ENCODE data around the gene DNAH17.

Gene DNAH17

GRCh38 chr17:78557598-78558039, 19.6 kb downstream of the DNAH17 start:
- TF ChIP-seq CTCF (IDR thresholded peaks at IDR 0.05; ENCODE audit: low read length) (no peak), EZH2 (optimal IDR thresholded peaks at IDR 0.05; ENCODE audit: low read depth, low read length) (no peak), EZH2phosphoT487 (IDR thresholded peaks at IDR 0.05; ENCODE audit: low read length) (no peak)
- H3F3A ChIP-seq (ENCODE audit: insufficient read depth, low read length), result no peaks in the 10 kb centered on the region
- H3K4me2 ChIP-seq (ENCODE audit: low read depth, low read length), result no peak overlapping the region
- H3K9me3 ChIP-seq (replicated peaks; ENCODE audit: insufficient read depth, low read length), result no peaks in the 10 kb centered on the region
- H3K36me3 ChIP-seq (replicated peaks; ENCODE audit: insufficient read depth, low read length), result no peaks in the 10 kb centered on the region
- DNase-seq, result no peak
- no peaks in the 10 kb centered on the region for H3K4me1 ChIP-seq (ENCODE audit: low read length)
- H3K4me3 ChIP-seq (ENCODE audit: low read length), result no peak overlapping the region
- no peak overlapping the region for H3K9ac ChIP-seq (ENCODE audit: low read length)
- H2AFZ ChIP-seq (ENCODE audit: low read length), result no peak overlapping the region
- peaks cover 94% of the 10 kb centered on the region for H3K27me3 ChIP-seq (replicated peaks; ENCODE audit: insufficient read depth, low read length)
- no peaks in the 10 kb centered on the region for H3K9me2 ChIP-seq (replicated peaks; ENCODE audit: insufficient read depth, low read length)
- H4K20me1 ChIP-seq (ENCODE audit: insufficient read depth, low read length), result no peaks in the 10 kb centered on the region
- no peak overlapping the region for H3K27ac ChIP-seq (ENCODE audit: low read length)
- H3K79me2 ChIP-seq (ENCODE audit: low read length), result no peaks in the 10 kb centered on the region

- Histone ChIP-seq H3K9ac (ENCODE audit: low read length) (no peak overlapping the region), H3F3A (ENCODE audit: insufficient read depth, low read length) (no peaks in the 10 kb centered on the region), H3K79me2 (ENCODE audit: low read length) (no peaks in the 10 kb centered on the region), H2AFZ (ENCODE audit: low read length) (no peak overlapping the region), H3K27ac (ENCODE audit: low read length) (no peak overlapping the region), H3K36me3 (replicated peaks; ENCODE audit: insufficient read depth, low read length) (no peaks in the 10 kb centered on the region), H3K4me1 (ENCODE audit: low read length) (no peaks in the 10 kb centered on the region), H3K9me2 (replicated peaks; ENCODE audit: insufficient read depth, low read length) (no peaks in the 10 kb centered on the region), H3K4me2 (ENCODE audit: low read depth, low read length) (no peak overlapping the region), H3K9me3 (replicated peaks; ENCODE audit: insufficient read depth, low read length) (no peaks in the 10 kb centered on the region), H4K20me1 (ENCODE audit: insufficient read depth, low read length) (no peaks in the 10 kb centered on the region), H3K4me3 (ENCODE audit: low read length) (no peak overlapping the region), H3K27me3 (replicated peaks; ENCODE audit: insufficient read depth, low read length) (peaks cover 94% of the 10 kb centered on the region)
- no peak for DNase-seq
- no peak for TF ChIP-seq EZH2phosphoT487 (IDR thresholded peaks at IDR 0.05; ENCODE audit: low read length)
- TF ChIP-seq CTCF (IDR thresholded peaks at IDR 0.05; ENCODE audit: low read length), result no peak
- no peak for TF ChIP-seq EZH2 (optimal IDR thresholded peaks at IDR 0.05; ENCODE audit: low read depth, low read length)
These were observed 20.4 kb downstream of the DNAH17 start for GRCh38 chr17:78556812-78557211.

GRCh38 chr17:78555746-78556401, 21.3 kb downstream of the DNAH17 start:
- no peak for TF ChIP-seq EZH2phosphoT487 (IDR thresholded peaks at IDR 0.05; ENCODE audit: low read length)
- TF ChIP-seq CTCF (IDR thresholded peaks at IDR 0.05; ENCODE audit: low read length), result no peak
- no peak for TF ChIP-seq EZH2 (optimal IDR thresholded peaks at IDR 0.05; ENCODE audit: low read depth, low read length)
- H3K4me2 ChIP-seq (ENCODE audit: low read depth, low read length), result no peak overlapping the region
- no peak overlapping the region for H3K4me3 ChIP-seq (ENCODE audit: low read length)
- H3K27me3 ChIP-seq (replicated peaks; ENCODE audit: insufficient read depth, low read length), result peaks cover 94% of the 10 kb centered on the region
- no peaks in the 10 kb centered on the region for H3K9me3 ChIP-seq (replicated peaks; ENCODE audit: insufficient read depth, low read length)
- H4K20me1 ChIP-seq (ENCODE audit: insufficient read depth, low read length), result no peaks in the 10 kb centered on the region
- no peaks in the 10 kb centered on the region for H3K4me1 ChIP-seq (ENCODE audit: low read length)
- H3K36me3 ChIP-seq (replicated peaks; ENCODE audit: insufficient read depth, low read length), result no peaks in the 10 kb centered on the region
- H3F3A ChIP-seq (ENCODE audit: insufficient read depth, low read length), result no peaks in the 10 kb centered on the region
- no peaks in the 10 kb centered on the region for H3K9me2 ChIP-seq (replicated peaks; ENCODE audit: insufficient read depth, low read length)
- H3K79me2 ChIP-seq (ENCODE audit: low read length), result no peaks in the 10 kb centered on the region
- no peak overlapping the region for H3K27ac ChIP-seq (ENCODE audit: low read length)
- H3K9ac ChIP-seq (ENCODE audit: low read length), result no peak overlapping the region
- no peak for DNase-seq
- H2AFZ ChIP-seq (ENCODE audit: low read length), result no peak overlapping the region

Data from MM.1S (cell line).